GM18507 (cell line): ENCODE results near the gene ETV4.

Experiments used
- DNase-seq: peaks from one replicate; pipeline ENCODE4 v3.0.0; 2011; ENCODE audit warnings: low read depth; ENCODE audit not compliant: insufficient read length; ENCODE audit errors: extremely low spot score
- FAIRE-seq: peaks from 2 replicates; lab custom pipeline; 2011; peaks lifted over from hg19 to GRCh38; lab: Jason Lieb, UNC

The ETV4 gene

GRCh38 chr17:43548689-43549379 lies 2.7 kb upstream of the ETV4 start:
- FAIRE-seq (no peak), DNase-seq (no peak)

GRCh38 chr17:43547659-43548256 lies 1.6 kb upstream of the ETV4 start:
- DNase-seq: no peak
- FAIRE-seq: no peak

GRCh38 chr17:43547189-43547550 lies 1.0 kb upstream of the ETV4 start:
- DNase-seq (no peak), FAIRE-seq (no peak)

GRCh38 chr17:43545383-43545632 lies 832 bp downstream of the ETV4 start:
- no peak for DNase-seq

GRCh38 chr17:43543771-43544575 lies 2.2 kb downstream of the ETV4 start:
- DNase-seq (no peak), FAIRE-seq (no peak)

More at GRCh38 chr17:43545383-43545632, 832 bp downstream of the ETV4 start:
- FAIRE-seq: no peak

- no peak for DNase-seq
Measured at GRCh38 chr17:43543300-43543699, 2.8 kb downstream of the ETV4 start.

GRCh38 chr17:43542859-43543258 lies 3.3 kb downstream of the ETV4 start:
- DNase-seq (no peak), FAIRE-seq (no peak)

More at GRCh38 chr17:43543300-43543699, 2.8 kb downstream of the ETV4 start:
- FAIRE-seq: no peak

- DNase-seq: no peak
- no peak for FAIRE-seq
Measured at GRCh38 chr17:43540821-43541674, 5.1 kb downstream of the ETV4 start.

- FAIRE-seq: no peak
- no peak for DNase-seq
Measured at GRCh38 chr17:43536236-43536992, 9.7 kb downstream of the ETV4 start.

GRCh38 chr17:43534909-43535308 lies 11.2 kb downstream of the ETV4 start:
- no peak for FAIRE-seq
- DNase-seq: no peak

- DNase-seq (no peak), FAIRE-seq (no peak)
Measured at GRCh38 chr17:43533699-43534098, 12.4 kb downstream of the ETV4 start.

- FAIRE-seq (no peak), DNase-seq (no peak)
Measured at GRCh38 chr17:43532581-43532980, 13.6 kb downstream of the ETV4 start.

GRCh38 chr17:43531955-43532354 lies 14.2 kb downstream of the ETV4 start:
- DNase-seq (no peak), FAIRE-seq (no peak)

- FAIRE-seq: no peak
- DNase-seq: no peak
Measured at GRCh38 chr17:43531082-43531378, 15.1 kb downstream of the ETV4 start.

GRCh38 chr17:43530288-43531081 lies 15.7 kb downstream of the ETV4 start:
- FAIRE-seq: no peak
- DNase-seq: no peak

- FAIRE-seq: no peak
Measured at GRCh38 chr17:43529947-43530287, 16.2 kb downstream of the ETV4 start.

GRCh38 chr17:43528988-43529814 lies 16.9 kb downstream of the ETV4 start:
- no peak for FAIRE-seq
- DNase-seq: no peak

More at GRCh38 chr17:43529947-43530287, 16.2 kb downstream of the ETV4 start:
- no peak for DNase-seq
